HG03045 (cell line): ENCODE data around the gene HS6ST3.
"Not testable (repeated sequence)": the region's sequence is repeated elsewhere in the genome, so short reads cannot be mapped to it uniquely, and the experiment has no call there.

Experiments
- ATAC-seq: cut with Tn5 transposase; IDR thresholded peaks from one replicate; pipeline ENCODE4 v1.9.1; 2021; ENCODE audit warnings: mild to moderate bottlenecking, moderate library complexity; ENCODE audit not compliant: unreplicated experiment

Gene HS6ST3

DNA sequence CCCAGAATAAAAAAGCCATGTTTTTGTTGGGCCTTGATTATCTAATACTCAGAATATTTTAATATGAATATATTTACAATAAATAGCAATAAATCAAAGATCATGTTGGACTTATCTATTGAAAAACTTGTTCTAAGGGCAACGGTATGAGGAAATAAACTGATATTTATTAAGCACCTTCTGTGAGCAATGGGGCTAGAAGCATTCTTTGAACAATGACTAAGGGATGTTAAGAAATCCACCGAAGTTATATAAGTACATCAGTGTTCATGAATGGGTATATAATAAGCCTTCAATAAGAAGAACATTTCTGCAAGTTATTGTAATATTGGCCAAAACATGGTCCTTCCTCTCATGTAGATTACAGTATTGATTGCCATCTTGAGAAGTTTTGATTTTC lies 682.5 kb downstream of the HS6ST3 start:
- no peak for ATAC-seq

DNA sequence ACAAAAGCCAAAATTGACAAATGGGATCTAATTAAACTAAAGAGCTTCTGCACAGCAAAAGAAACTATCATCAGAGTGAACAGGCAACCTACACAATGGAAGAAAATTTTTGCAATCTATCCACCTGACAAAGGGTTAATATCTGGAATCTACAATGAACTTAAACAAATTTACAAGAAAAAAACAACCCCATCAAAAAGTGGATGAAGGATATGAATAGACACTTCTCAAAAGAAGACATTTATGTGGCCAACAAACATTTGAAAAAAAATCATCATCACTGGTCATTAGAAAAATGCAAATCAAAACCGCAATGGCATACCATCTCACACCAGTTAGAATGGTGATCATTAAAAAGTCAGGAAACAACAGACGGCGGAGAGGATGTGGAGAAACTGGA lies 688.4 kb downstream of the HS6ST3 start:
- ATAC-seq, result not testable (repeated sequence)

DNA sequence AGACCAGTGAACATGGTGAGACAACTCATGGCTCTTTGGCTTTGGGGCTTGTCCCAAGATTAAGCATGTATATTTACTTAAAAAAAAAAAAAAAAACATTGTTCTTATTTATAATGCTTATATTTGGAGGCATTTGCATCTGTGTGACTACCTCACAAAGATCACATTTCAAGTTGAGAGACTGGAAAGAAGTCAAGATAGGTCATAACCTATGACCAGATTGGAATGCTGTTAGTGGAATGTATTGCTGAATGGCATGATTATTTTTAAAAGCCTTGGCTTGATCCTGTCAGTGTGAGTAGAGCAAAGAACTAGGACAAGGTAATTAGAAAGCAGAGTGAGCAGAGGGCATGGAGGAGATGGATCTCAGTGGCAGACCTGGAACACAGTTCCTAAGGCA lies 689.8 kb downstream of the HS6ST3 start:
- no peak for ATAC-seq

DNA sequence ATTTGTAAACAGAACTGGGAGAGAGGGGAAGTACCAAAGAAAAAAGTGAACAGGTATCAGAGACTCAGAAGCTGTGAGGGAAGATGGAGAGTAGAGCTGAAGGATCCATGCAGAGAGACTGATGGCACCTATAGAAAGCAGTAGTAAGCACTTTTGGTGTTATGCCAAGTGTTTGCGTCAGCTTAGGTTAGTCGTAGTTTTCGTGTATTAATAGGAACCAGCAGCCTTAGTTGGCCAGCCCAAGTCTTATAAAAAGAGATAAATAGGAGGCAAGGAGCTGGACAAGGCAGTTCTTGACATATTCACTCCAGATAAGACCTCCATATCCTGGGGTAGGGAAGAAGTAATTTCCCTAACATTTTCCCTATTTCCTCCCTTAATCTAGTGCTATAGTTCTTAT lies 690.2 kb downstream of the HS6ST3 start:
- ATAC-seq, result no peak

DNA sequence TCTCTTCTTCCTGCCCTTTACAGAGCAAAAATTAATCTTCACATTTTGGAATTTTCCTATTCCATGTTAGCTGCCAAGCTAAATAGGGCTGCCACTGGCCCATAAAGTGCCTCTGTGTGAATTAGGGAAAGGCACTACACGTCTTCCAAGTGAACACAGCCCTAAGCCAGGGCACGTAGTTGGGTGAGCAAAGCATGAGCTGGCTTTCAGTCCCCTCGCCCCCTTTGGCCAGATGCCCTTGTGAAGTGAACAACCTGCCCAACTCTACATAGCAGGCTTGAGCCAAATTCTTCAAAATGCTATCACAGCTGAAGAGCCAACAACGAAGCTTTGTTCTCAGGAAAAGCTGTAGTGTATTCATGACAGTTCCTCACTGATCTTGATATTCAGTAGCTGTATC lies 691.2 kb downstream of the HS6ST3 start:
- ATAC-seq, result no peak

DNA sequence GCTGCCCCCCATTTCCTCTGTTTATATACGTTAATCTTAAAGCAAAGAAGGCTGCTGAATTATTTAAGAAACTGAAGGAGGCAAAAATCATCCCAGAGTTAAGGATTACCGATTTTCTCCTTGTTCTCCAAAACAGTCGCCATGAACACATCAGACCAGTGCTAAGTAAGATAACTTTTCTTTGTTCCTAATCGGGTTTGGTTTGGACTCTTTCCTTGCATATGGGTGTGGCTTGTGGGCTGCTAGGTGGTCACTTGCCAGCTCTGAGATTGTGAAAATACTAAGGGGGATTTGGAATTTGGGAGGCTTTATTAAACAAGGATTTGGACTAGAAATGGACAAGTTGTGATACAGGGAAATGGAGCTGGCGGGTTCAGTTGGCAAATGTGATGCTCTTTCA lies 692.3 kb downstream of the HS6ST3 start:
- no peak for ATAC-seq

DNA sequence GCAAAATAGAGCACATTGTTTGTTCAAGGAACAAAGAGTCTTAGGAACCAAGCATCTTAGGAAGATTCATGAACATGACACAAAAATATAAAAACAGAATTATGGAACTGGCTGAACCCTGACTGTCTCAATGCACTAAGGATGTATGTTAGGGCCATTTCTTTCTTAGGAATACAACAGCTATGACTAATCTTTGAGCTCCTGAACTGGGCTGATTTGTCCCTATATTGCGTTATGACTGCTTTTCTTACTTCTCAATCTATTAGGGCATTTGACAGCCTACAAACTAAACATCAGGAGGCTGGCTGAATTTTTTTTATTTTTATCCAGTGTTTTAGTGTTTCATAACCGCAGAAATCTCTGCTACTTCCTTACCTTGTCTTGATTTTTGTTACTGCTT lies 693.1 kb downstream of the HS6ST3 start:
- ATAC-seq, result no peak

DNA sequence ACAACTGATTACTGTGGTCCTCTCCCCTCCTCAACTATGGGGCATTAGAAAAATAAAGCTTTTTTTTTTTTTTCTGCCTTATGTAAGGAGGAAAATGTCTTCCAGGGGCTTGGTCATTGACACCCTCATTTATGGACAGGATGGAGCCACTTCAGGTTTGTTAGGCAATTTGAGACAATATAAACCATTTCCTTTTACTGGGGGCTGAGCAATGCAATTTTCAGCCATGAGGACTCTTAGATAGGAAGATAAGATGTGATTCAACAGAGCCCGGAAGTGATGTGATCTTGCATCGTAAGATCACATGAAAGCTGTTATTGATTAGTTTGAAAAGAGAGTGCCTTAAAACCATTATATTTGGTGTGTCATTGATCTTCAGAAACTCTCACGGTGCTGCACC lies 693.6 kb downstream of the HS6ST3 start:
- ATAC-seq, result no peak

DNA sequence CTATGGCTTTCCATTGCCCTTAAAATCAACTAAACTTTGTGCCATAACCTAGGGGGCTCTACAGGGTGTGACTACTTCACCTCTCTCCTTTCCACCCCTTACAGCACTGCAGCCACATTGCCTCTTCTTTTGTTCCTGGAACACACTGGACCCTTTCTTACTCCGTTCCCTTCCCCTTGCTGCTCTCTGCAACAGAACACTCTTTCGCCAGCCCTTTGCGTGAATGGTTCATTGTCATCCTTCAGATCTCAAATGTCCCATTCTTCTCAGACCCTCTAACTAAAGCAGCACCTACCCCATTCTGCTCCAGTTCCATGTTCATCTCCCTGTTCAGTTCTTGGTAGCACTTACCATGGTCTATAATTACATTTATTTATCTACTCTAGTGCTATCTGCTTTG lies 696.1 kb downstream of the HS6ST3 start:
- no peak for ATAC-seq

DNA sequence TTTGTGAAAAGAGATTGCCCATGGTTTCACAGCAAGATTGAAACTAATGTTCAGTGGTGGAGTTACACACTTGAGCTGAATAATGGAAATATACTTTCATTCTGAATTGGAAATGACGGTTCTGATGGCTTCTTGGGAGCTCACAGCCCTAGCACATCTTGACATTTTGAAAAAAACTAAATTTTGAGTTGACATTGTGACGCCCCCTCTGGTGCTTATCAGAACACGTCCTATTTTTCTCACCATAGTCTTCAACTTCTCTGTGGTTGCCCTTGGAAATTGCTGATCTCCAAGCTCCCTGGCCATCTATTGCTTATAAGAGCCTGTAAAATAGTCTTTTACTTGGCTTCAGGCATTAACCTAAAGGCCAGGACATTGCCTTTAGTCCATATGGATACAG lies 702.3 kb downstream of the HS6ST3 start:
- no peak for ATAC-seq

DNA sequence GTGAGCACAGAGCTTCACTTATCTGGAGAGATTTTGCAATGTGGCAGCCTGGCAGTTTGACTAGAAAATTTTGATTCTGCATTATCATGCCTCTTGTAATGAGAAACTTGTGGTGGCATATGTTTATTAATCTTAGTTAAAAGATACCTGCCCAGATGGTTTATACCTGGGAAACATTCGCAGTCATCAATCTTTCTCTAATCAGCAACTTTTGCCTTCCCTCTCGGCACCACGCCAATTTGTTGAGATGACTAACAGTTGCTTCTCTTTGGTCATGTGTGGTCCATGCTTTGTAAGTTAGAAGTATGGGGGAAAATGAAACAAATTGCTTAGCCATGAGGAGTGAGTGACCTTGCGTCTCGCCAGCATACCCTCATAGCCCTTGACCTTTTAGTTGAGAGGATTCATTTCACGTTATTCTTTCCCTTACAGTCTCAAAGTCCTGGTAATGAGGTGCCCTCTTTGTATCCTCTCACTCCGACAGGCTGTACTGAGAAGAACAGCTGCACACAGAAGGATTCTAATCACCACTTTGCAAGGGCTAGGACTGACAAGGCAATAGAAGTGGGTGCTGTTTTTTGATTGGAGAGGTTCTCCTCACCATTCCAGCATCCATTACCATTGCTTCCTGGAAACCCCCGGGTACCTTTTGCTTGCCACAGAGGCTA lies 703.0 kb downstream of the HS6ST3 start:
- ATAC-seq, result no peak

DNA sequence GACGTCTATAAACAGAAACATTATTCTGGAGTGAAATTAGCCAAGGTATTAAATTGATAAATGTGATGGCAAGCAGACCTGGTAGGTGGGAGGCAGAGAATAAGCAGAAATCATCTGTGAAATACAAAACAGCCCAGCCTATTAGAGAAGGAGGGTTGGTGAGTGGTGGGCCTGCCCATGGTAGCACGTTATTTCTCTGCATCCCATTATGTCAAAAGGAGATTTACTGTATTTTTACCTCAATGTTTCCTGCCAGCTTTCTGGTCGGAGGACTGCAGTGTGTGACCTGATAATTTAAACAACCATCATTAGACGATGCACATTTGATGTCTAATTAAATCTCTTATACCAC lies 703.5 kb downstream of the HS6ST3 start:
- no peak for ATAC-seq

DNA sequence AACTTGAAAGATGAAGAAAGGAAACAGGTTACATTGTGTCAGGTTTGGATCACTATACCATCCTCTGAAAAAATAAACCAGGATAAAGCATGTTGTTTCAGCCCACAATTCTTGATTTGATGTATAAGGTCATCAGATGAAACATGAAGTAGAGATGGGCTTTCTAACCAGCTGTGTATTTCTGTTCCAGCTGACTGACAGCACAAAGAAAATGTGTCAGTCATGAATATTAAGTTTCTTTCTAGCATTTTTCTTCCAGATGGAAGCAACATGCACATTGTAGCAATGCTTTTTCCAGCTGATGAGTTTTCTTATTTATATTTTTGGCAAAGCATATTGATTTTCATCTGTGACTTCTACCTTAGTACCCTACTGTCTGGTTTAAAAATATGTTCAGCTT lies 704.8 kb downstream of the HS6ST3 start:
- ATAC-seq, result no peak

DNA sequence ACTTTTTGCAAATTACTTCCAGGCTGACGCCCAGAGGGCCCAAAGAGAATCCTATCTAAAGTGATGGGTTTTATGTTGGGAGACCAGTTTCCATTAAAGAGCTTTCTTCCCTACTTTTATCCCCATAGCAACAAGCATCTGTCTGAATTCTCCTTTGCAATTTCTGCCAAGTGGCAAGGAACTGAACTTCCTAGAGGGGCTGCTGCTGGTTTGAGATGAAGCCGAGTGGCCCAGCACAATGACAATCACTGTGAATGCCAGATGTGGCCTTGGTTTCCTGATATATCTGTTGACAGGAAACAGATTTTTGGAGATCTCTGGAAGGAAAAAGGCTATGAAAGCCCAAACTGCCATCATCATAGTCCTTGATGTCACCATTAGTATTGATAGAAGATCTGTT lies 705.8 kb downstream of the HS6ST3 start:
- no peak for ATAC-seq

DNA sequence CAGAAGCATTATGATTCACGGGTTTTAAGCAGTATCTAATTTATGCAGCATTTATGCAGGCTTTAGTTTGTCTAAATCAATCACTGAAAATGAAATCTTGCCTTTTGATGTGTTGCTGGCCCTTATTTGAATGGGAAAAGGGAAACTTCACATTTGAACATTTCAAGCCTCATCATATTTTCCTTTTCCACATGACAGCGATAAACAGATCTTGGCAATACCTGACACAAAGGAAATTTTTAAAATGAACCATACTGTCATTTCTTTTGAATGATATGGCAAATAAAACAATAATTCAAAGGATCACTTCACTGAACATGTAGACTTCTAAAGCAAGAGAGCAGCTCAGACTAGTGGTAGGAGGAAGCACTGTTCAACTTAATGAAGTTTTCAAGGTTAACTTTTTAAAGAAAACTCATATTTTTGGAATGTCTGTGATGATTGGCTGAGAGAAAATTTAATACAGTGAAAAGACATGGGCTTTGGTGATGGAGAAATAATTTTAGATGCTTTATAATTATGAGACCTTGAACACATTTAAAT lies 706.3 kb downstream of the HS6ST3 start:
- ATAC-seq, result no peak

DNA sequence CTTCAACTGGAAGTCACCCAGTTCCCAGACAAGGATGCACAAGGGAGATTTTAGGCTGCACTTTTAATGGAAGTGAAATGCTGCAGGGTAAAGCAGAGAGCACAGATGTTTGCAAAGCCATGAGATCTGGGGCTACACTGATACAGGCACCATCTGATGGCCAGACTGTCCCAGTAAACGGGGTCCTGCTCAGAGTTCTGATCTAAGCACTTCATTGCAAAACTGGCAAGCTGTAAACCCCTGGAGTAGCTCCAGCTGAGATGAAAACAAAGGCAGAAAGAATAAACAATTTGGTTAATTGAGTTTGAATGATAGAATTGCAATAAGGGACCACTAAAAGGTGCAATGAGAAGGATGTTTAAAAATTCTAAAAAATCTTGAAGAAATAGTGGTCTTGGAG lies 707.2 kb downstream of the HS6ST3 start:
- ATAC-seq, result no peak

DNA sequence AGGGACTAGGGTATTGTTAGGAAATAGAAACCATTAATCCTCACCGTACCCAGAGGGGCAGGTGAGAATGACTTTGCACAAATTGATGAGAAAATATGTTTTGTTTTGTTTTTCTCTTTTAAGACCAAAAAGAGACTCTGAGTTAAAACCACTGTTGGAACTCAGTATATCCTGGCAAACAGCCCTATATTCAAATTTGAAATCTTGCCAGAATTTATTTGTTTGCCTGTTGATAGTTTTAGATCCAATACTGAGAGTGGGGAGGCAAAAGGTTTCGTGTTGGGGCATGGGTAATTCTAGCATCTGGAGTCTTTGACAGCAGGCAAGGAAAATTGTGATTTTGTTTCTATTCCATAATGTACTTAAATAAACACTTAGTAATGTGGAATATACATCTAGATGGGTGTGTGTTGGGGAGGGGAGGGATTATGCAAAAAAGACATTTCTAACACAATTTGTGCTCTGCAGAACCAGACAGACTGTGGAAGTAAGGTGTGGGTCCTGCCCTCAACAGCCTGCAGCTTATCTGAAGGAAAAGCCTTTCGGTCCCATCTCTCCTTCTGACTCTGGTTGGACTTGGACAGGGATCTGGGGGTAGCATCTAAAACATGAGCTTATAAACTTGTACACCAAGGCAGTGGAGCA lies 713.7 kb downstream of the HS6ST3 start:
- ATAC-seq, result no peak

DNA sequence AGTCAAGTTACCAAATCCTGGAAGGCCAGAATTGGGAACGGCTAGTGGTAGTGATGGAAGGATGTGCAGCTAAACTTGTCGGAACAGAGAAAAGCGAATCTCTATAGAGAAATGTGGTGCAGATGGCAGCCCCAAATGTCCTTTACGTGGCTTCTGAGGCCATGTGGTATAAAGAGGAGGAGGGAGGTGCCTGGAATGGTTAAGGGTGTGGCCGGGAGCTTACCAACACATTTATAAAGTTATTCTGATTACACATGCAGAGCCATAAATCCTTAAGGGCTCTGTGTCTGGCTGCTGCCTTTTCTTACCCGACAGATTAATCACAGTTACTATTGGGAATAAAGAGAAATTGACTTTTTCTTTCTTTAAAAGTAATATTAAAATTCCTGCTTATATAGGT lies 714.3 kb downstream of the HS6ST3 start:
- no peak for ATAC-seq

DNA sequence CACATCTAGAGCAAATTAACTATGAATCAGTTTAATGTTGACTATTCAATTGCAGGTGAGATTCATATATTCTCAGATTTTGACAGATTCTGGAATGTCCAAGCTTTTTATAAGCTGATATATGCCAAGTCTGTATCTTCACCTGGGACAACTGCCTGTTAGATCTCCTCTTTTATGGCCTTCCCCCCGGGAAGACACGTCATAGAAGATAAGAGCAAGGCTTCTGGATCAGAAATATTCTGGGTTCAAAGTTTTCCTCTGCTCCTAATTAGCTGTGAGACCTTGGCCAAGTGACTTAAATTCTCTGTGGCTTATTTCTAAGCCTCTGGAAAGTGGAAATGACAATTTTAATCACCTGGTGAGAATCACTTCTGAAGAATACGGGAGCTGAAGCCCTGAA lies 716.8 kb downstream of the HS6ST3 start:
- ATAC-seq, result no peak

DNA sequence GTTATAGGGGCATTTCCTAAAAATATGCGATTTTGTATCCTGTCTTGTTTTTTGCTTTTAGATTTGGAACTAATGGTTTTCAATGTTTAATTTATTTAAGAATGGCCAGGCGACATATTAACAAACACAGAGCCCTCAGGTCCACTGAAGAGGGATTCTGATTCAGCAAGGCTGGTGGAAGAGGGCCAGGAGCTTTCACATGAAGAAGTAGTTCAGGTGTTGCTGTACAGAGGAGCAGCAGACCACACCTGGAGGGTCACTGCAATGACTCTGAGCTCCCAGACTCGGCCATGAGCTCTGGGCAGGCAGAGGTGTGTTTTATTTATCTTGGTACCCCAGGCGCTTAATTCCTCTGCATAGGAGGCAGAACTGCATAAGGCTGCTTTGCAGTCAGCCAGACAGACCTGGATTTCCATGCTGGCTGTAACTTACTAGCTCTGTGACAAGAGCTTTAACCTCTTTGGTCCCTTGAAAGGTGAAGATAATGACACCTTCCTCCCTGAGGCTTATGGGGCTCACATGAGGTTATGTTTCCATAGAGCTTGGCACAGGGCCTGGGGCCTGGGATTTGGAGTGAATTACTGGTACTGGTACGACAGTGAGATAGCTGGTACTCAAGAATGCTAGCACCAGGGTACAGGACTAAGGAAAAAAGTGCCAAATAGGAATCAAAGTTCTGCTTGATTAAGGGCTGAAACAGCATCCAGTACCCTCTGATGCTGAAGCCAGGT lies 719.6 kb downstream of the HS6ST3 start:
- ATAC-seq, result no peak

DNA sequence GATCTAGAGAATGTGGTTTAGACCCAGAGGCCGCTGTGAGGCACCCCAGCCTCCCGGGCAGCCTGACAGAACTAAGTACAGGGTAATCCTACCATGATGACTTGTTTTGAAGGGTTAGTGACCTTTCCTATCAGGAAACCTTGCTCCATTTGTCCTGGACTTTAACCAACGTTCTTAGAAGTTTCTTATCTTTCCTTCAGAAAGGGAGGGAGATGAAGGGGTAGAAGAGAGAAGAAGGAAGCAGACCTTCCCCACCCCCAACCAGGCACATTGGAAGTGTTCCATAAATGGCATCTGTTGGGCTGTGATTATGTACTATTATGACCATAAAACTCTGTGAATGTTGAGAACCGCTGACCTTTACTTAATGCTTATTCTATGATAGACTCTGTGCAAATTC lies 720.2 kb downstream of the HS6ST3 start:
- ATAC-seq, result no peak

DNA sequence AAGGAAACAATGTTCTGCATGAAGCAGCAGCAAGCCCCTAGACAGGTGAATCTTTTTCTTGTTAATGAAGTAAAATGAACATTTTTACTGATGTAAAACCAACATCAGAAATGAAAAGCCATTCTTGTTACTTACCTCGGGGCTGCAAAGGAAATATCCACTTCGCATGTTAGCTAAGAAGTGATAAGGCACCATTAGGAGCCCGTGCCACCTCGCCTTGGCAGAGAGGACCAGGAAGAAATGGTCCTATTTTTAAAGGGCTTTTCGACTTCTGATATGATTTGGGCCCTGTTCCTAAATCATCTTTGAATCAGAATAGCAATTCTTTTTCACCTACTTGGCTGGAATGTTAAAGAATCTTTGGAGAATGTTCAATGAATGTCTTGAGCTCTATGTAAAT lies 721.1 kb downstream of the HS6ST3 start:
- ATAC-seq, result no peak
